K562 (cell line): ENCODE data around the gene TXNIP. TPM values are rescaled to one million over a fixed set of nuclear protein-coding genes. Genes with fewer than 3 reads are reported as not detected.

Experiments
- KLF10 ChIP-seq: fragments of 250-450 bp; sonication (Bioruptor Pico); IDR thresholded peaks from 2 replicates; pipeline ENCODE4 v1.6.1; 2021; ENCODE audit warnings: matching md5 sums
- MGA ChIP-seq: fragments of 450-650 bp; IDR thresholded peaks from 2 replicates; pipeline ENCODE4 v1.6.1; 2016; ENCODE audit warnings: mild to moderate bottlenecking, moderate library complexity
- MYBL2 ChIP-seq, 2 experiments: fragments of 450-650 bp in 1 of 2; sonication (generic) in 1 of 2; formaldehyde crosslinking in 1 of 2; IDR thresholded peaks; 2 replicates each; pipeline versions ENCODE4 v1.6.1 to v1.8.1; 2017 to 2022; ENCODE audit warnings: borderline replicate concordance in 1 of 2, inconsistent platforms in 1 of 2, low read depth in 1 of 2, mild to moderate bottlenecking in 1 of 2, missing genetic modification reagents in 1 of 2, moderate library complexity in 1 of 2
- SIN3A ChIP-seq, 2 experiments: fragments of 150-350 bp in 1 of 2; IDR thresholded peaks; 2 replicates each; pipeline ENCODE4 v1.6.1; 2011 to 2016; ENCODE audit warnings: borderline replicate concordance in 2 of 2, low read depth in 2 of 2, low read length in 2 of 2, mild to moderate bottlenecking in 2 of 2, moderate library complexity in 2 of 2; ENCODE audit not compliant: control insufficient read depth in 1 of 2
- THRB ChIP-seq: fragments of 450-650 bp; formaldehyde crosslinking; conservative IDR thresholded peaks from 2 replicates; pipeline ENCODE4 v1.4.0; 2022; ENCODE audit warnings: mild to moderate bottlenecking, missing genetic modification characterization
- VEZF1 ChIP-seq: fragments of 200-800 bp; sonication (Bioruptor generic); IDR thresholded peaks from 2 replicates; pipeline ENCODE4 v1.6.1; 2017; ENCODE audit warnings: missing genetic modification characterization, missing compliant biosample characterization
- ZKSCAN8 ChIP-seq: fragments of 200-800 bp; sonication (Bioruptor generic); IDR thresholded peaks from 2 replicates; pipeline ENCODE4 v1.6.1; 2016; ENCODE audit warnings: missing genetic modification characterization, missing compliant biosample characterization
- ZNF263 ChIP-seq: sonication (generic); formaldehyde crosslinking; IDR thresholded peaks from 2 replicates; pipeline ENCODE4 v1.8.0; 2022; ENCODE audit warnings: mild to moderate bottlenecking, missing genetic modification reagents, borderline replicate concordance
- polyA plus RNA-seq, 8 experiments: library from polyadenylated mRNA; depleted of rRNA in 4 of 8; stranded (reverse) in 5 of 8; unstranded in 3 of 8; fragments of >200 nt; fragmentation: Nextera tagmentation in 2 of 8; fragmentation: Illumina TruSeq in 1 of 8; extraction: Ambion mirVana in 2 of 8; extraction: Trizol in 1 of 8; gene quantifications; 2 replicates each; pipeline versions ENCODE4 v1.2.1 to v1.2.3, GENCODE V29; 2011 to 2014; ENCODE audit warnings: inconsistent platforms in 1 of 8, missing spikeins in 1 of 8
- total RNA-seq, 7 experiments: library from RNA; depleted of rRNA in 6 of 7; stranded (reverse); fragments of >200 nt in 6 of 7; fragmentation: Illumina TruSeq in 2 of 7; extraction: Trizol in 2 of 7; gene quantifications; 2 replicates each; pipeline versions ENCODE4 v1.2.1 to v1.2.3, GENCODE V29; 2011 to 2021; ENCODE audit warnings: low replicate concordance in 1 of 7
- TF ChIP-seq, protein P1 (sequence below): fragments of 450-650 bp; IDR thresholded peaks from 2 replicates; pipeline ENCODE4 v1.6.1; 2016; ENCODE audit warnings: missing biosample characterization, missing genetic modification characterization

TXNIP gene
- total and polyA plus RNA-seq, 9 of the 15 experiments (the other 6 are each of a cell fraction or from before 2014, with no cell fraction given) = 120 to 499 (median 257) TPM

- TF ChIP-seq MGA = peak; percentile 10; the same call in 1 of the 2 replicates
- TF ChIP-seq THRB = peak; percentile 37; the same call in 1 of the 2 replicates
- no peak for TF ChIP-seq KLF10 (CRISPR knock-in tag)
- TF ChIP-seq VEZF1 (CRISPR knock-in tag) = 0 out of 2 replicates have a peak, but pooled peaks have one; percentile 28
- TF ChIP-seq MYBL2 (IDR thresholded peaks at IDR 0.05; ENCODE audit: low read depth) = no peak
- TF ChIP-seq MYBL2 (CRISPR knock-in tag; IDR thresholded peaks at IDR 0.05; ENCODE audit: borderline replicate concordance) = no peak
- TF ChIP-seq, protein P1, sequence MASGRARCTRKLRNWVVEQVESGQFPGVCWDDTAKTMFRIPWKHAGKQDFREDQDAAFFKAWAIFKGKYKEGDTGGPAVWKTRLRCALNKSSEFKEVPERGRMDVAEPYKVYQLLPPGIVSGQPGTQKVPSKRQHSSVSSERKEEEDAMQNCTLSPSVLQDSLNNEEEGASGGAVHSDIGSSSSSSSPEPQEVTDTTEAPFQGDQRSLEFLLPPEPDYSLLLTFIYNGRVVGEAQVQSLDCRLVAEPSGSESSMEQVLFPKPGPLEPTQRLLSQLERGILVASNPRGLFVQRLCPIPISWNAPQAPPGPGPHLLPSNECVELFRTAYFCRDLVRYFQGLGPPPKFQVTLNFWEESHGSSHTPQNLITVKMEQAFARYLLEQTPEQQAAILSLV (tag) = 0 out of 2 replicates have a peak, but pooled peaks have one; percentile 5
- TF ChIP-seq ZNF263 (CRISPR knock-in tag) = no peak
- TF ChIP-seq SIN3A (IDR thresholded peaks at IDR 0.05; ENCODE audit: borderline replicate concordance in 2 of 2, control insufficient read depth in 1 of 2, low read depth in 2 of 2, low read length in 2 of 2) = no peak; a peak in 1 of 4 replicates
- TF ChIP-seq ZKSCAN8 (CRISPR knock-in tag) = peak; percentile 65; the same call in 1 of the 2 replicates
Measured at GRCh38 chr1:145979746-145980456, 16.5 kb downstream of the TXNIP start (continued).
